ENCODE data around the gene FZD7. TPM values are rescaled to one million over a fixed set of nuclear protein-coding genes. Genes with fewer than 3 reads are reported as not detected.

FZD7 gene
- polyA plus RNA-seq, 5 donors, result 32.4 to 45.1 (median 35.7) TPM

GRCh38 chr2:202035089-202035940 is 1.7 kb downstream of the FZD7 start:
- DNase-seq, result peak; percentile 73 to 75

DNA sequence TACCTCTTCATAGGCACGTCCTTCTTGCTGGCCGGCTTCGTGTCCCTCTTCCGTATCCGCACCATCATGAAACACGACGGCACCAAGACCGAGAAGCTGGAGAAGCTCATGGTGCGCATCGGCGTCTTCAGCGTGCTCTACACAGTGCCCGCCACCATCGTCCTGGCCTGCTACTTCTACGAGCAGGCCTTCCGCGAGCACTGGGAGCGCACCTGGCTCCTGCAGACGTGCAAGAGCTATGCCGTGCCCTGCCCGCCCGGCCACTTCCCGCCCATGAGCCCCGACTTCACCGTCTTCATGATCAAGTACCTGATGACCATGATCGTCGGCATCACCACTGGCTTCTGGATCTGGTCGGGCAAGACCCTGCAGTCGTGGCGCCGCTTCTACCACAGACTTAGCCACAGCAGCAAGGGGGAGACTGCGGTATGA is 2.3 kb downstream of the FZD7 start:
- DNase-seq, result no peak

- no peak for DNase-seq
Measured at GRCh38 chr2:202036601-202037037, 3.0 kb downstream of the FZD7 start.

- DNase-seq, result no peak
Measured at GRCh38 chr2:202037086-202037485, 3.4 kb downstream of the FZD7 start.

DNA sequence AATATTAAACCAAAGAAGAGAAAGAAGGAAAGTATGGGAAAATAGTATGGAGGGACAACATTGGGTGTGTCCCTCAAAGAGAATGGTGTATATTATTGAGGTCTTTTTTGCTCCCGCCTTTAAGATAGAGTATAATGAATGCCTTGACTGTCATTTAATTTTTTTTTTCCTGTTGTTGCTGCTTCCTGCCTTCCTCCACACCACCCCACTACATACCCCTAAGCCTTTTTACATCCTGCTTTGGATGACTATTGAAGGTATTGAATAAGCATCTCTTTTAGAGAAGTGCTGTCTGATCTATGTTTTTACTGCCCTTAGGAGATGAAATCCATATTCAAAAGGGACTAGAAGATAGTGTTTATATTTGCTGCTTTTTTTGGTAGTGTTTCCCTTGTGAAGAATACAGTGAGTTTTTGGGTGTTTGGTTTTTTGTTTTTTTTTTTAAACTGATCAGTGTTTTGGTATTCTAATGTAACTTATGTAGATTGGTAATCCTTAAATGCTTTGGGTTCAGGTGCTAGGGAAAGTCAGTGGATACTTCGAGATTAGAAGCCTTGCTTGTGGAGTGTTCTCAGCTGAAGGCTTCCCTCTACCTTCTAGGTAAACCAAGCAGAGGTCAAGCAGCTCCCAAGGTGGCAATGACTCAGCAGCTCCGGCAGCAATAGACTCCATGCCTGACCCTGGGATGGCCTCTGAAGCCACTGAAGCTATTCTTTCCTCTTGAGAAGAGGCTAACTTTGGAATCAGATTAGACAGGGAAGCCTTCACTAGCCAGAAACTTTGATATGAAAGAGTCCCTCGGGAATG is 5.0 kb downstream of the FZD7 start:
- no peak for DNase-seq

DNA sequence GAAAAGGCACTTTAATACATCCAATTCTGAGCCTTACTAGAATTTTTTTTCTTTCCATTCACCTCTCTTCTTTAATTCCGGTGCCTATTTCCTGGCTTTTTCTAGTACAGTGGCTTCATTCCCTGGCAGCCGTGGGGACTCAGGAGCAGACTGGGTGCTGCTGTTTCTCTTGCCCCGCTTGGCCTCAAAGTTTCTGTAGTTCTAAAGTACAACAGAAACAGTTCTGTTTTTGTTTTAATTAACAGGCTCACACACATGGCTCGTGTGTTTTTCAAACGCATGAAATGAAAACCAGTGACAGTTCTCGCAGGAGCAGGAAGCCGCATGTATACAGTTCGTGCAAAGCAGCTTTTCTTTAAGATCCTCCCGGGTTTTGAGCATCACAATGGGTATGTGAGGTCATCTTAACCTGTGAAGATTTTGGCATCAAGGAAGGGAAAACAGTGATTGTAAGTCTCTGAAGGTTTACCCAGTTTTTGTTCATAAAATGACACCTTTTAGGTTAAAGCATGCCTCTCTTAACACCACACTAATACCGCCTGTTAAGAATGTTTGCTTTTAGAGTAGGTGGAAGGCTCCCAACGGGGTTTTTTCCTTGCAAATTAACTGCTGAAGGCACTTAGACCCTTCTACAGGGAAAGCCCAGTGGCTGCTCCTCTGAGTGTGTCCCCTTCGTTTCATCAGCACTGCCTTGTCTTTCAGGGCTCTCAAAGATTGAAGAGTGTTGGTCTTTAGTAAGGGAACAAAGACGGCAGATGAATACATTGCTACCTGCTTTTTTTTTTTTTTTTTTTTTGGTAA is 5.8 kb downstream of the FZD7 start:
- no peak for DNase-seq

GRCh38 chr2:202040079-202040844 is 6.6 kb downstream of the FZD7 start:
- DNase-seq, result no peak

- no peak for DNase-seq
Measured at GRCh38 chr2:202042444-202042843, 8.8 kb downstream of the FZD7 start.

GRCh38 chr2:202043475-202043874 is 9.8 kb downstream of the FZD7 start:
- DNase-seq, result no peak

DNA sequence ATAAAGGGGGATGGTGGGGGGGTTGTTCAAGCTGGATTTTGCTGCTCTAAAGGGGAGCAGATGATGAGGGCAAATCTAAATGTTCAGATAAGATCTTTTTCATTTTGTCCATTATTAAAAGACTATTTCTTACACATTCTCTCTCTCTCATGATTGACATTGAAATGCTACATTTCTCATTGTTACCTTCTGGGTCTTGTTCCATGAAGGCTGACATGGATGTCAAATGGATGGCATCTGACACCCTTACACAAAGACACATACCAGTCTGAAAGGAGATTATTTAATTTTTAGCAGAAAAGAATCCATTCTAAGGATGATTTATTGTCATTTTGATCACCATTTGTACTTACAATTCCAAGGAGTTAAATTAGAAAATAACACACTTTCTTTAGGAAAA is 11.1 kb downstream of the FZD7 start:
- no peak for DNase-seq

GRCh38 chr2:202046572-202046971 is 12.9 kb downstream of the FZD7 start:
- no peak for DNase-seq

DNA sequence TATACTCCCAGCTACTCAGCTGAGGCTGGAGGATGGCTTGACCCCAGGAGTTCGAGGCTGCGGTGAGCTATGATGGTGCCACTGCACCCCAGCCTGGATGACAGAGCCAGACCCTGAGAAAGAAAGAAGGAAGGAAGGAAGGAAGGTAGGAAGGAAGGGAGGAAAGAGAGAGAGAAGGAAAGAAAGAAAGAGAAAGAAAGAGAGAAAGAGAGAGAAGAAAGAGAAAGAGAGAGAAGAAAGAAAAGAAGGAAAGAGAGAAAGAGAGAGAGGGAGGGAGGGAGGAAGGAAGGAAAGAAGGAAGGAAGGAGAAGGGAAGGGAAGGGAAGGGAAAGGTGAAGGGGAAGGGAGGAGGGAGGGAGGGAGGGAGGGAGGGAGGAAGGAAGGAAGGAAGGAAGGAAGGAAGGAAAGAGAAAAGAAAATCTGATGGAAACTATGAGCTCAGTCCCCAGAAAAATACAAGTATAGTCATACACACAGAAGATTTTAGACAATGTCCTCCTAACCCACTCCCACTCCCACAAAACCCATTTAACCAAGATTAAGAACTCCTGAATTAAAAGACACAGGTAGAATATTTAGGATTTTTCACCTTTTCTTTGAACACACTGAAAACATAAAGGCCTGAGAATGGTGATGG is 15.6 kb downstream of the FZD7 start:
- DNase-seq, result no peak

DNA sequence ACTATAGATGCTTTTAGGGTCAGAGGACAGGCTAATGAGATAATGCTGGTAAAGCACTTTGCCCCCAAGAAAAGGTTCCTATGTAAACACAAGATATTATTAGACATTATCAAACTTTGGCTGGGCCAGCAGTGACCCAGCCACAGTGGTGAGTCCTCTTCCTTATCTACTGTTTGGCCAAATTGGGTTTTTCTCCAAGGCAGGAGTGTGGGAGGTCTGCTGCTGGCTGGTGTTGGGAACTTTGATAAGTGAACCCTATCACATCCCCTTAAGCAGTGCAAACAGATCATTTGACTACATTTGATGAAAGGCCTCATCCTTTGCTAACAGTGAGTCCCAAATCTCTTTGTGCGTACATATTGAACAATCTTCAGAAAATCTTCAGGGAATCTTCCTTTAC is 16.2 kb downstream of the FZD7 start:
- DNase-seq, result no peak

- DNase-seq, result no peak
Measured at GRCh38 chr2:202050652-202051051, 17.0 kb downstream of the FZD7 start.

DNA sequence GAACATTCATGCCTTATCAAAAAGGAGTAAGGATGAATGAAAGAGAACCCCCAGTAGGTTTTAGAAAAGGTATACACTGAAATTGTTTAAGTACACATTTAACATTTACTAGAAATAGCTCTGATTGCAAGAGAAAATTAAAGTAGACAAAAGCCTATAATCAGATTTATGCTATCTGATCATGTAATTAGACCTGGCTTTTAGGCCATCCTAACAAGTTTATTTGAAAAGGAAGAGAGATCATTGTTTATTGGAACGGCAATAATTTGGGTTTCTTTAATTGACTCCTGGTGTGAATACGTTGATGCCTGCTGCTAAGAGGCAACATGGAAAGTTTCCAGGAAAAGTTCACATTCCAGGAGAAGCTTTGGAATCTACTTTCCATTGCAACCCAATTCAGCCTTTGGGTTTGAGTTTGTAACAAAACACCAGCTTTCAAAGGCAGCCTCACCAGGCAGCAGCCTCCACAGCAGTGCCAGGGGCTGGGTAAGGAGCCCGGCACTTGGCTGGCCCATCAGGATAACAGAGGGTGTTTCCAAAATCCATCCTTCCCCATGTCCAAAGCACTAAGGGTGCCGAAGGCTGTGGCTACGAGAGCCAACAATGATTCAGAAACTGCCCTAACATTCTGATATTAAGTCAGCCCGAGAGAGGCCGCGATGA is 18.0 kb downstream of the FZD7 start:
- no peak for DNase-seq

DNA sequence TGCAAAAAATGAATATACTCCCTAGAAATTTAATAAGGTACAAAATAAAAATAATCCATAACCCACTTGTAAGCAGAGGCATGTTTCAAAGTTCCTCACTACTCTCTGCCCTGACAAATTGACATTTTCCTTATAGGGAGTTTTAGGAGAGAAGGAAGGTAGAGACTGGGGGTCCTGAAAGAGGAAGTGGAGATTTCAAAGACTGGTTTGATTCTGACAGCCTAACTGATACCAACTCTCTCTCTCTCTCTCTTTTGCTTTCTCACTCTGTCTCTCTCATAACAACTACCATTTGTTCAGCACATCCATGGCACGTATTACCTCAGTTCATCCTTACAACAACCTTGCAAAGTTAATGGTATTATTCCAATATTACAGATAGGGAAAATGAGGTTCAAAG is 18.6 kb downstream of the FZD7 start:
- DNase-seq, result no peak

DNA sequence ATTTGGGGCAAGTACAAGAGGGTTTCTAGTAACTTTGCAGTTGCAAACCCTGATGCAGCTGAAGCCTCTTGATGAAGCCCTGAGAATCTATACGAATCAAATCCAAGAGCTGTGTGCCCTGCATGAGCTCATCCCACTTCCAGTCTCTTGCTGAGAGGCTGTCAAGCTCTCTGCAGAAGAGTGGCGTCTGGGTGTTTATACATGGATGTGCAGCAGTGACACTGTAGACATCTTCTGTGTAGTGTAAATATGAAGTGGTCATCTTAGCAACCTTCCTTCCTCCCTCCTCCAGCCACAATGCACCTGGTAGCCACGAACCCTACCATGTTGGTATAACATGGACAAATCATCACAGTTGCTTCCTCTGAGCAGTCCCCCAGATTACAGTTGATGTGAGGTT is 21.0 kb downstream of the FZD7 start:
- no peak for DNase-seq

DNA sequence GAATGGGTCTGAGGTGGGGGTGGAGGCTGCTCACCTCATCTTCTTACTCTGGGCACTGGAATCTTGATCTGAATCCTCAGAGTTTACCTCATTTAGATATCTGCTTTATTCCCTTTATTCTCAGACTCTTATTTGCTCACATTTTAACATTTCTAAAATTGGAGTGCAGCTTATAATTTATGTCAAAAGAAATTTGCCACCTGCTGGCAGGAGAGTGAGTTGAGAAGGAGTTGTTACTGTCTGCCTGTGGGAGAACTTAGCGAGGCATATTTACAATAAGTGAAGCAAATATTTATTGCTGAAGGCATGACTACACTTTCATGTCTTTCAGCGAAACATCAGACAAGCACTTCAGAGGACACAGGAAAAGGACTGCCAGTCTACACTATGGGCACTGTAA is 23.0 kb downstream of the FZD7 start:
- no peak for DNase-seq

- no peak for DNase-seq
Measured at GRCh38 chr2:202060218-202060617, 26.6 kb downstream of the FZD7 start.

- no peak for DNase-seq
Measured at GRCh38 chr2:202061695-202062094, 28.0 kb downstream of the FZD7 start.
